ENCODE results near the gene DMD.

GRCh38 chrX:31604629-31605221 lies 1606.6 kb downstream of the DMD start:
- no peak for TF ChIP-seq CTCF (conservative IDR thresholded peaks at IDR 0.05)
- TF ChIP-seq EZH2 (IDR thresholded peaks at IDR 0.05; ENCODE audit: low read depth), result no peak
